HEK293T (cell line): Measurements from ENCODE around the gene AGAP3.

Source experiments
- CTCF ChIA-PET: fragments of 350-600 bp; formaldehyde crosslinking; extraction: SDS; loops from one replicate; lab custom pipeline; 2021; ENCODE audit warnings: antibody characterized with exemption, inconsistent platforms; lab: Yijun Ruan, JAX
- POLR2A ChIA-PET: fragments of 350-600 bp; formaldehyde crosslinking; extraction: SDS; loops from one replicate; lab custom pipeline; 2020; ENCODE audit warnings: antibody characterized with exemption, inconsistent platforms; lab: Yijun Ruan, JAX
- DNase-seq: peaks from one replicate; pipeline ENCODE4 v3.0.0; 2012; ENCODE audit warnings: mixed read lengths; ENCODE audit errors: extremely low spot score
- ARNT ChIP-seq: fragments of 450-650 bp; IDR thresholded peaks from 2 replicates; pipeline ENCODE4 v1.6.1; 2017; ENCODE audit warnings: mild to moderate bottlenecking
- BHLHE40 ChIP-seq: fragments of 450-650 bp; IDR thresholded peaks from 2 replicates; pipeline ENCODE4 v1.6.1; 2016; ENCODE audit warnings: mild to moderate bottlenecking, moderate library complexity, borderline replicate concordance
- CTBP1 ChIP-seq: fragments of 450-650 bp; IDR thresholded peaks from 2 replicates; pipeline ENCODE4 v1.6.1; 2016; ENCODE audit warnings: borderline replicate concordance
- ELF4 ChIP-seq: fragments of 450-650 bp; IDR thresholded peaks from 2 replicates; pipeline ENCODE4 v1.6.1; 2017; ENCODE audit warnings: antibody characterized with exemption
- FOXA1 ChIP-seq: fragments of 450-650 bp; IDR thresholded peaks from 2 replicates; pipeline ENCODE4 v1.6.1; 2016; ENCODE audit warnings: mild to moderate bottlenecking
- FOXK2 ChIP-seq: fragments of 450-650 bp; IDR thresholded peaks from 2 replicates; pipeline ENCODE4 v1.6.1; 2016; ENCODE audit warnings: mild to moderate bottlenecking
- FOXM1 ChIP-seq: fragments of 450-650 bp; IDR thresholded peaks from 2 replicates; pipeline ENCODE4 v1.6.1; 2017; ENCODE audit warnings: mild to moderate bottlenecking, borderline replicate concordance
- HDGF ChIP-seq: fragments of 450-650 bp; IDR thresholded peaks from 2 replicates; pipeline ENCODE4 v1.6.1; 2017; ENCODE audit warnings: antibody characterized with exemption, borderline replicate concordance
- L3MBTL2 ChIP-seq: fragments of 450-650 bp; conservative IDR thresholded peaks from 2 replicates; pipeline ENCODE4 v1.6.1; 2016; ENCODE audit warnings: mild to moderate bottlenecking
- LEF1 ChIP-seq: fragments of 450-650 bp; IDR thresholded peaks from 2 replicates; pipeline ENCODE4 v1.6.1; 2017; ENCODE audit warnings: mild to moderate bottlenecking, borderline replicate concordance
- NFRKB ChIP-seq: fragments of 450-650 bp; IDR thresholded peaks from 2 replicates; pipeline ENCODE4 v1.6.1; 2016; ENCODE audit warnings: mild to moderate bottlenecking, moderate library complexity
- PKNOX1 ChIP-seq: fragments of 450-650 bp; IDR thresholded peaks from 2 replicates; pipeline ENCODE4 v1.6.1; 2016
- SP1 ChIP-seq: fragments of 450-650 bp; IDR thresholded peaks from 2 replicates; pipeline ENCODE4 v1.6.1; 2017
- SUZ12 ChIP-seq: fragments of 450-650 bp; IDR thresholded peaks from 2 replicates; pipeline ENCODE4 v1.6.1; 2016; ENCODE audit warnings: mild to moderate bottlenecking
- TARDBP ChIP-seq: fragments of 450-650 bp; IDR thresholded peaks from 2 replicates; pipeline ENCODE4 v1.6.1; 2016
- ZNF384 ChIP-seq: fragments of 450-650 bp; IDR thresholded peaks from 2 replicates; pipeline ENCODE4 v1.6.1; 2016

The AGAP3 gene

GRCh38 chr7:151150388-151150787 is 64.1 kb downstream of the AGAP3 start:
- ChIA-PET POLR2A (no interaction called here), CTCF (interaction anchor here (1.9 kb wide), 1 partner anchor 17 kb away, joined by 7 read pairs; the partner anchor contains the start of gene GBX1)
- TF ChIP-seq HDGF, result no peak
- TF ChIP-seq FOXM1, result no peak
- no peak for TF ChIP-seq LEF1
- TF ChIP-seq CTBP1, result no peak
- no peak for TF ChIP-seq ARNT
- TF ChIP-seq FOXK2, result no peak
- no peak for TF ChIP-seq FOXA1
- TF ChIP-seq SUZ12, result no peak
- TF ChIP-seq NFRKB, result no peak
- TF ChIP-seq L3MBTL2, result no peak
- no peak for DNase-seq

GRCh38 chr7:151152643-151153513 is 66.6 kb downstream of the AGAP3 start:
- no peak for DNase-seq
- TF ChIP-seq PKNOX1, result 0 out of 2 replicates have a peak, but pooled peaks have one; percentile 1
- TF ChIP-seq ARNT, result no peak
- no peak for TF ChIP-seq SUZ12
- no peak for TF ChIP-seq FOXK2
- TF ChIP-seq L3MBTL2, result peak; percentile 23; the same call in 1 of the 2 replicates
- no peak for TF ChIP-seq FOXM1
- POLR2A ChIA-PET, result no interaction called here
- CTCF ChIA-PET, result interaction anchor here (0.6 to 0.7 kb wide), 4 partner anchors 14 to 305 kb away, joined by 3 to 4 read pairs (median 3); no protein-coding TSS in a partner anchor

GRCh38 chr7:151157645-151158329 is 71.5 kb downstream of the AGAP3 start:
- no peak for TF ChIP-seq SUZ12
- TF ChIP-seq FOXK2, result no peak
- no peak for TF ChIP-seq ELF4
- TF ChIP-seq TARDBP, result no peak
- TF ChIP-seq L3MBTL2, result no peak
- no peak for TF ChIP-seq FOXM1
- TF ChIP-seq LEF1, result no peak
- TF ChIP-seq ARNT, result no peak
- no peak for TF ChIP-seq CTBP1
- no peak for TF ChIP-seq HDGF
- no peak for TF ChIP-seq BHLHE40
- no peak for TF ChIP-seq SP1
- TF ChIP-seq ZNF384, result no peak
- no peak for TF ChIP-seq FOXA1
- no peak for TF ChIP-seq NFRKB
- no peak for TF ChIP-seq PKNOX1
- no peak for DNase-seq
- ChIA-PET POLR2A (interaction anchor here (1.0 to 1.9 kb wide), 6 partner anchors 9 to 69 kb away, joined by 3 to 17 read pairs (median 4); partner anchors contain the start of genes ABCF2 and GBX1), CTCF (interaction anchor here (0.6 to 4.6 kb wide), 5 partner anchors 10 to 1437 kb away, joined by 3 to 30 read pairs (median 4); partner anchors contain the start of gene GBX1)

GRCh38 chr7:151161757-151162156 is 75.5 kb downstream of the AGAP3 start:
- POLR2A ChIA-PET, result interaction anchor here (0.6 kb wide), 1 partner anchor 365 kb away, joined by 3 read pairs; no protein-coding TSS in a partner anchor
- TF ChIP-seq FOXA1 (no peak), ELF4 (no peak), TARDBP (no peak), BHLHE40 (no peak), FOXK2 (no peak), ZNF384 (no peak), PKNOX1 (peak; percentile 72; the same call in 1 of the 2 replicates), CTBP1 (no peak)
- CTCF ChIA-PET, result no interaction called here
- no peak for DNase-seq

GRCh38 chr7:151166629-151167196 is 80.4 kb downstream of the AGAP3 start:
- ChIA-PET CTCF (interaction anchor here (0.5 to 3.9 kb wide), 8 partner anchors 9 to 156 kb away, joined by 3 to 30 read pairs (median 7); no protein-coding TSS in a partner anchor), POLR2A (interaction anchor here (0.8 to 2.9 kb wide), 5 partner anchors 10 to 66 kb away, joined by 3 to 17 read pairs (median 4); partner anchors contain the start of genes ABCF2 and CHPF2)
- DNase-seq, result no peak
- TF ChIP-seq PKNOX1 (no peak), ARNT (no peak), NFRKB (no peak), LEF1 (no peak), ZNF384 (no peak), ELF4 (no peak), SUZ12 (no peak), TARDBP (no peak), BHLHE40 (no peak), FOXA1 (no peak), SP1 (no peak), FOXK2 (no peak)
